GM18867 (cell line): ENCODE results near the gene KIAA2012.
"Not testable (repeated sequence)": the region's sequence is repeated elsewhere in the genome, so short reads cannot be mapped to it uniquely, and the experiment has no call there.

Experiments used
- ATAC-seq: cut with Tn5 transposase; IDR thresholded peaks from one replicate; pipeline ENCODE4 v1.9.1; 2021; ENCODE audit warnings: mild to moderate bottlenecking, moderate library complexity; ENCODE audit not compliant: unreplicated experiment

The KIAA2012 gene

DNA sequence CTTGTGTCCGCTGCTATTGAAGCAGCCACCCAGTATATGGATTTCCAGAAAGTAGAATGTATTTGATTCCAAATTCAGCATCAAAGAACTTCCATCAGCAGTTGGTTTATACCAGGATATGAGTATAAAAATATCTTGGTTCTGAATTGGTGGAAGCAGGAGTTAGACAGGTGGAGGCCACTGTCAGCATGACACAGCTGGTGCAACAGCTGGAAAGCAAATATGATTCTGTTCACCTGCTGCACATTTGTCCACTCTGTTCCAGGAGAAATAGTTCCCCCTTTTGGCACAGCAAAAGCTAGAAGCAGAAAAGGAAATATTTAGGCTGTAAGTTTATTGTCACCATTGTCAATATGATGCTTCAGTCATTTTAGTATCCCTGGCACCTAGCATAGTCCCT lies 41.2 kb downstream of the KIAA2012 start:
- ATAC-seq: no peak

DNA sequence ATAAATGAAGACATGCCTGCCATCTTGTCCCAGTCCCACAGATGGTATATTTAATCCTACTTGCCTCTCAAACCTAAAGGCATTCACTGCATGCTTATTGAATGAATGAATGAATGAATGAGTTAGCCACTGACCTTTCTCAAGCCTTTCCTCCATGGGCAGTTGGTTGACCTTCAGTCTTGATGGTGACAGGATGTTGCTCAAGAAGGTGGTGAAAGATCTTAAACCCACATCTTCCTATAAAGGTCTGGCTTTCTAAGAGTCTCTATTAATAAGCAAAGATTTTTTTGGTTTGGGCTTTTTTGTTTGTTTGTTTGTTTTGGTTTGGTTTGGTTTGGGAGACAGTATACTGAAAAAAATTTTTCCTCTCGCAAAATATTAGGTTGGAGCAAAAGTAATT lies 41.7 kb downstream of the KIAA2012 start:
- ATAC-seq: no peak

DNA sequence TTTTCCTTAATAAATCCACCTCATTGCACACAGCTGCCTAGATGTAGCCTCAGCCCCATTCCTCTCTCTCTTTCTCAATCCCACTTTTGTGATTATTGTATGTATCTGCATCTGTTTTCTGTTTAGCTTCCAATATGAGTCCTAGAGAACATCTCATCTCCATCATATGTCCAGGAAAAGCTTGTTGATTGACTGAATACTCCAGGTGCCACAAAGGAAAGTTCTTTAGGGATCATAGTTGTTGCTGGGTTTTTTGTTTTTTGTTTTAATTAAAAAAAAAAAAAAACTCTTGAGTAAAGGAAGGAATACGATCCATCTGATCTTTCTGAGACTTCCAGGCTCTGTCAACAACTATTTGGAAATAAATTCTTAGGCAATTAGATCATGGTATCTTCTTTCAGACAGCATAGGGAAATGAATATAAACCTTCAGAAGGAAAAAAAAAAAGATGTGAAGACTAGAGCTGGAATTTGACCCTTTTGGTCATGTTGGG lies 42.5 kb downstream of the KIAA2012 start:
- no peak for ATAC-seq

DNA sequence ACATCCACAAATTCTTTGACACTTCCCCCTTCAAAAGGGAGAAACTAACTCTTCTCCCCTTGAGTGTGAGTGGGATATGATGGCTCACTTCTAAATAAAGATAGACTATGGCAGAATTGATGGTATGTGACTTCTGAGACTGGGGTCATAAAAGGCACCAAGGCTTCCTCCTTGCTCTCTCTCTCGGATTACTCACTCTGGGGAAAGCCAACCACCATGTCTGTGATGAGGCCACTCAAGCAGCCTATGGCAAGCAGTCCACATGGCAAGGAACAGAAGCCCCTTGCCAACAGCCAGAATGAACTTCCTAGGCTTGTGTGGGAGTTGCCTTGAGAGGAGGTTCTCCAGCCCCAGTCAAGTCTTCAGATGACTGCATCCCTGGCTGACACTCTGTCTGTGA lies 43.6 kb downstream of the KIAA2012 start:
- no peak for ATAC-seq

DNA sequence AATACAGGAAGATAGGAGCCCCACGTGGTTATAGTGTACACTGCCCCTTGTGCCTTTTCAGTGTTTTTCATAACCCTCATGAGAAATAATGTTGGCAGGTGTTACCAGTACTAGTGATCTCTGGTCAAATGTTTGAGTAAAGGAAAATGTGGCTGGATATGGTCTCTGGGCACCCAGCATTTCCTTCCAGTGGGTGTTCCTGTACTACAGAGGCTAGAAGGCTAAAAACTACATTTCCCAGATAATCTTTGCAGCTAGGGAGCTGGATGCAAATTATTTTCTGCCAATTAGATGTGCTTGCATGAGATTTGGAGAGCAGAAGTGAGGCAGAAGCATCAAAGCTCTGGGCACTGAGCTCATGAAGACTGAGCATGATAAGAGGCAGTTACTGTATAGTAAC lies 45.1 kb downstream of the KIAA2012 start:
- ATAC-seq: no peak

DNA sequence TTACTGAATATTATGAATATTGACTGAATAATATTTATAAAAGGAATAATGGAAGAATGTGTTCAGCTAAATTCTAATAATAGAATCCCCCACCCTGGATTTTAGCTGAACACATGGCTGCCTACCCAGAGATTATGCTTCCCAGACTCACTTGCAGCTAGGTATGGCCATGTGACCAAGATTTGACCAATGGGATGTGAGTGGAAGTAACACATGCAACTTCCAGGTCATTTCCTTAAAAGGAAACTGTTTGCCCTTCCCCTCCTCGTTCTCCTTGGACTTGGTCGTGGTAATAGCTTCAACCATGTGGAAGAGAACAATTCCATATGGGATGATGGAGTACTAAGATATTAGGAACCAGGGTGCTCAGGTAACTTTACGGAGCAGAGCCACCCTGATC lies 47.8 kb downstream of the KIAA2012 start:
- no peak for ATAC-seq

DNA sequence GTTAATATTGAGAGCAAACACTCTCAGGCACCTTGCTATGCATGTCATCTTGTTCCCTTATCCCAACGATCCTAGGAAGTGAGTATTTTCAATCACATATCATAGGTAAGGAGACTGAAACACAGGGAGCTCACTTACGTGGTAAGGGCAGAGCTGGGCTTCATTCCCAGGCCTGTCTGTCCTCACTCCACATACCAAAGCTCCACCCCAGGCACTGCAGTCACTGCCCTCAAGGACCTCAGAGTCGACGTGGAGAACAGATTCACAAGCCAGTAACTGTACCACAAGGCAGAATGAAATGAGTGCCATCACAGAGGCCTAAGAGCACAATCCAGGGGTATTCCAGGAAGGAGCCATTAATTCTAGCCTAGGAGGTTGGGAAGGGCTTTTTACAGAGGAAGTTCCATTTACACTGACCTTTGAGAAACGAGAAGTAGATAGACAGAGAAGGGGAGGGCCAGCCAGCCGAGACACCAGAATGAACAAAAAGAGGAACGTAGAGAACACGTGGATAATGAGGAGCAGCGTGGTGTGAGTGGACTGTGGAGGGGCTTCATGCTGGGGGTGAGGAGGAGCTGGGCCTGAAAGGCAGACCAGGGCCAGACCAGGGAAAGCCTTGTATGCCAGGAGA lies 48.6 kb downstream of the KIAA2012 start:
- ATAC-seq: no peak

DNA sequence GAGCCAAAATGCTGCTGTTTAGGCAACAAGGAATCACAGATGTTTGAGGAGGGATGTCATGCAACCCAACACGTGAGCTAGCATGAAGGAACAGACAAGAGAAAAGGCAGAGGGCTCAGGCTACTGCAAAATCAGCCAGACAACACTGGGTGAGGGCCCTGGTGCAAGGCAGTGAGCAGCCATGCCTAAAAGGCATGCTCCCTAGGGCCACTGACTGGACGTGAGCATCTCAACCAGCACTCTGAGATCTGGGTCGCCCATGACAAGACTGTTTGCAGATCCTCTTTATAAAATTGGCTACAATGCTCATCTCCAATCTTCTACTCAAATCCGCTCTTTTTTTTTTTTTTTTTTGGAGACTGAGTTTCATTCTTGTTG lies 49.1 kb downstream of the KIAA2012 start:
- no peak for ATAC-seq

DNA sequence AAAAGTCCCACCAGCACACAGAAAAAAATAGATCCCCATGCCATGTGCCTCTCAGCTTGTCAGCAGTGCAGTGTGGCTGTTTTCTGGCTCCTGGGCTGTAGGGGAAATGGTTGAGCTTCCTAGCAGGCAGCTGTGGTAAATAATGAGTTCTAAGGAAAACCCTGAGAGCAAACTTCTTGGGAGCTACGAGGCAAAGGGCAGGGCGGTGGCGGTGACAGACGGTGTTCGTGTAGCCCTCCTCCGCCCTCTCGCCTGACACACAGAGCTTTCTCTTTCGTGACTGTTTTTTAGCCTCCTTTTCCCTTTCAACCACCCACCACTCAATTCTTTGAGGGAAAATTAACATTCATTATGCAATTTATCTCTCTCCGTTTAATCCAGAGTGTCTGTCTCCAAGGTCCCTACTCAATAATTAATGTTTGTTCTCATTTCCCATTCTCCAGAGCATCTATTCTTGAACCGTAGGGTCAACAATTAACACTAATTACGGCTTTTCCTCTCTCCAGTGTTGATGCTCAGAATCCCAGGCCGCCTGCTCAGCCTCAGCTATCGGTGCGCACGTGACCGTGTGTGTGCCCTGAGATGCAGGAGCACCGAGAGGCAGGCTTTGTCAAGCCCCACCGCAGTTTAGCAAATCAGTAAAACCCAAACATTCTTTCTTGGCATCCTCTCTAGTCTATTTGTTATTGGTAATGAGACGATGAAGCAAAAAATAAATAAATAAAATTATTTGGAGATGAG lies 50.1 kb downstream of the KIAA2012 start:
- ATAC-seq: no peak

DNA sequence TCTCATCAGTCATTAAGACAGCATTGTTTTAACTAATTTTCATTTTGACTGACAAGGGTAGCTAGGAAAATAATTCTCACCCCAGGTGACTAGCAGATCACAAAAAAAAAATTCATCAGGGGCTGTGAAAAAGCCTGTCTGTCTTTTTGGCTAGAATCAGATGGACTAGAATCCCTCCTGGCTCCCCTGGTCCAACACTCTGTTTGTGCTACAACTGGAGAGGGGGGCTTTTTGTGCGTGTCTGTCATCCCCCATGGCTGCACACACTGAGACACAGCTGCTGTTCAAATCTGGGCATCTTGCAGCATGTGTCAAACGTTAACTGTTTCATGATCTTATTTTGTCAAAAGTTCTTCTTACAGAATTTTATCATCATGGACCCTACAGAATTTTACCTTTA lies 51.2 kb downstream of the KIAA2012 start:
- no peak for ATAC-seq

DNA sequence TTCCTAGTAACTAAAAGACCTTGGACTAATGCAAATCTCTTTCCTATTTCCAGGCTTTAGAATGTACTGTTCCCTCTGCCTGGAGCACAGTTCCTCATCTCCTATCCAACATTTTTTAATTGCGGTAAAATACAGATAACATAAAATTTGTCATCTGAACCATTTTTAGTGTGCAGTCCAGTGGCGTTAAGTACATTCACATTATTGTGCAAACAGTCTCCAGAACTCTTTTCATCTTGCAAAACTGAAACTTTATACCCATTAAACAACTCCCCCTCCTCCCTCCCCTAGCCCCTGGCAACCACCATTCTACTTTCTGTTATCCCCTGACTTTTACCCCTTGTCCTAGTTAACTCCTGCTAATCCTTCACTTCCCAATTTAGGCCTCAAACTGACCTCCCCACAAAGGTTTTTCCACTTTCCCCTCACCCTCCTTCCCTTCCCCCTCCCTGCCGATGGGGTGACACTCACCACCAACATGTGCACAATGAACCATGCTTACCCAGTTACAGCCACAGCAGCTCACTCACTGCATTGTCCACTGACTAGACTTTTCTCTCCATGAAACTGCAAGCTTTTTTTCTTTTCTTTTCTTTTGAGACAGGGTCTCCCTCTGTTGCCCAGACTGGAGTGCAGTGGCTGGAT lies 54.8 kb downstream of the KIAA2012 start:
- no peak for ATAC-seq

DNA sequence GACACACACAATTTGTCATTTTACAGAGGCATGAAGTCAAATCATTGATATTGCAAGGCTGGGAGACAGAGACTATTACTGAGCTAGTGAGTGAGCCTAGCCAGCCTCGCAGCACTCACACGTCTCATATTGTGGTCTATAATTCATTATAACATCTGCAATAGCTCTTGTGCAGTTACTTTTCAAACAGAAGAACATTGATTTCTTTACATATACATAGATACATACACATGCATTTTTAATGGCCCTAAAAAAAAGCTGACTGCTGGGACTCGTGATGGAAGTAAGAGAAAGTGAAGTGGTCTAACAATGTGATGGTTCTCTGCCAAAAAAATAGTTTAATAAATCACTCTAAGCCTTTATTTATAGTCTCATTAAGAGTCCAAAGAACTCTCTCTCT lies 56.8 kb downstream of the KIAA2012 start:
- no peak for ATAC-seq

DNA sequence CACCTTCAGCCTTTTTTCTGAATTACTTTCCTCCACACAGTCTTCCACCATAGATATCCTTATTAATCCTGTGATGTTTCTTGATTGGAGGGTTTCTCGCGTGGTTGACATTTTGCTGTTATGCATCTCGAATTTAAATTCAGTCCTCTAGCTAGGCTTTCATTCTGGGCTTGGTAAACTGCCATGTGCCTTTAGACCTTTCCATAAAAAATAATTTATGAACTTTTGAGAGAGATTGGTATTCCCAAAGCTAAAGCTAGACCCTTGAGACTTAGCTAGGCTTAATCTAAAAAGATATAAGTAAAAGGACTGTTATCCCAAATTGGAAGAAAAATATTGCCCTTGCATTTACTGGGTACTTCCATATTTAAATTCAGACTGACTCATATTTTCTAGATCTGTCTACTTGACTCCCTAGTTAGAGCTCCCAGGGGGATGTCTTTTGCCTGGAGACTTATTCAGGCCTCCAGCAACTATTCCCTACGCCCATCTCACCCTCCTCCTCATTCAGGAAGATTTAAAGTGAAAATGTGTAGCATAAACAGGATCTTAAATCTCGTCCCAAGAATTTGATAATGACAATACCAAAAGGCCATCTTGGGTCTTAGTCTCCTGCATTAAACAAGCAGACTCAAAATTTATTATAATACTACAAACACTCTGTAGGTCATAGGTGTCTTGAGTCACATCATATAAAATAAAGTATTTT lies 60.3 kb downstream of the KIAA2012 start:
- no peak for ATAC-seq

DNA sequence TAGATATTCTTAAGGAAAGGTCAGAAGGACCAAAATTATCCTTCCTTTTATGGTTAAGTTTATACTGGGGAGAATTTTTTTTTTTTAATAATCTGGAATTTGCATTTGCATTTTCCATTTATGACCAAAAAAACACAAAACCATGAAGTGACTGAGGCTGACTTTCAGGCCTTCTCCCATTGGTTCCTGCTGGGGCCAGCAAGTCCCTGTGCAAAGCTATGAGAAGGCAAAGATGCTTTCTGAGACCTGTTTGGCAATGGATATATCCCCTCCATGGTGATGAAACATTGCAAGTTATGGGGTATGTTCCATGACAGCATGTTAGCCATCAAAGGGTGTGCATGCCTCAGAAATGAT lies 60.8 kb downstream of the KIAA2012 start:
- ATAC-seq: no peak

DNA sequence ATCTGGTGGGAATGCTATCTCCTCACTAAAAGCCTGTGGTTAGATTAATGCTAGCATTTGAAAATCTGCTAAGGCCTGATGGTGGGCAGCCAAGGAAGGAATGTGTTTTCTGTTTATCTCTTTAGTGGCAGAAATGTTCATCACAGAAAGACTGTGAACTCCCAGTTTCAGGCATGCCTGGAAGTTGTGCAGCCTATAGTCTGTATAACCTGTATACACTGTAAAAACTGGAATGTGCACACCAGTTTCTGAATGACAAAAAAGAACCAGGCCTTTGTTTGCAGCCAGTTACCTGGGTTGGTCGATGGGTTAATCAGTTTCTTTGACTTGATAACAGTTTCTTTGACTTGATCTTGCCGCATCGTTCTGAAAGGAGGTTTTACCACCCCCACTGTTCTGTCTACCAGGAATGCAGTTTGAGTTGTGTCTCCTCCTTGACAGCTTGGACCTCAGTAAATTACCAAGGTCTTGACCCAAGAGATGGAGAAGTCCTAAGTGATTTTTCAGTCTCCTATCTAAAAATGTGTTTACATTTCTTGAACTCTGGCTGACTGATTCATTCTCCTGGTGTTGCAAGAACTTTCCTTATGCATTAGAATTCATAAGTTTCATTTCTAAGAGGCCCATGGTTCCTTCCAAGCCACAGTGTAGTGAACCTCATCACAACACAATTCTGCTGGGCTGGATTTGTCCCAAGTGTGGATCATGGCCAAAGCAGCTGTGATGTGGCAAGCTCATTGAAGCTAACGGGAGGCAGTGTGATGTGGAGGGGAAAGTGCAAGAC lies 62.2 kb downstream of the KIAA2012 start:
- ATAC-seq: no peak

DNA sequence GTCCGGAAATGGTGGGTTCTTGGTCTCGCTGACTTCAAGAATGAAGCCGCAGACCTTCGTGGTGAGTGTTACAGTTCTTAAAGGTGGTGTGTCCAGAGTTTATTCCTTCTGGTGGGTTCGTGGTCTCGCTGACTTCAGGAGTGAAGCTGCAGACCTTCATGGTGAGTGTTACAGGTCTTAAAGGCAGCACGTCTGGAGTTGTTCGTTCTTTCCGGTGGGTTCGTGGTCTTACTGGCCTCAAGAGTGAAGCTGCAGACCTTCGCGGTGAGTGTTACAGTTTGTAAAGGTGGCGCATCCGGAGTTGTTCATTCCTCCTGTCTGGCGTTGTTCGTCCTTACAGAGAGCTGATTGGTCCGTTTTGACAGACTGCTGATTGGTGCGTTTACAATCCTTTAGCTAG lies 63.0 kb downstream of the KIAA2012 start:
- not testable (repeated sequence) for ATAC-seq

DNA sequence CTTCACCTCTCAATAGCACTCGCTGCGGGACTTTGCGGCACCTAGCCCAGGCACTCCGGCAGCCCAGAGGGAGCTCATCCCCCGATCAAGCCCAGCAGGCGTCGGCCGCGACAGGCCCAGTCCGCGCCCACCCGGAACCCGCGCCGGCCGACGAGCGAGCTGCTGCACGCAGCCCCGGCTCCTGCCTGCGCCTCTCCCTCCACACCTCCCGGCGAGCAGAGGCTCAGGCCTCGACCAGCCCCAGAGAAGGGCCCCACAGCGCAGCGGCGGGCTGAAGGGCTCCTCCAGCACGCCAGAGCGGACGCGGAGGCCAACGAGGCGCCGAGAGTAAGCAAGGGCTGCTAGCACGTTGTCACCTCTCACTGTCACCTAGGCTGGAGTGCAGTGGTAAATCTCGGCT lies 63.5 kb downstream of the KIAA2012 start:
- ATAC-seq: no peak

DNA sequence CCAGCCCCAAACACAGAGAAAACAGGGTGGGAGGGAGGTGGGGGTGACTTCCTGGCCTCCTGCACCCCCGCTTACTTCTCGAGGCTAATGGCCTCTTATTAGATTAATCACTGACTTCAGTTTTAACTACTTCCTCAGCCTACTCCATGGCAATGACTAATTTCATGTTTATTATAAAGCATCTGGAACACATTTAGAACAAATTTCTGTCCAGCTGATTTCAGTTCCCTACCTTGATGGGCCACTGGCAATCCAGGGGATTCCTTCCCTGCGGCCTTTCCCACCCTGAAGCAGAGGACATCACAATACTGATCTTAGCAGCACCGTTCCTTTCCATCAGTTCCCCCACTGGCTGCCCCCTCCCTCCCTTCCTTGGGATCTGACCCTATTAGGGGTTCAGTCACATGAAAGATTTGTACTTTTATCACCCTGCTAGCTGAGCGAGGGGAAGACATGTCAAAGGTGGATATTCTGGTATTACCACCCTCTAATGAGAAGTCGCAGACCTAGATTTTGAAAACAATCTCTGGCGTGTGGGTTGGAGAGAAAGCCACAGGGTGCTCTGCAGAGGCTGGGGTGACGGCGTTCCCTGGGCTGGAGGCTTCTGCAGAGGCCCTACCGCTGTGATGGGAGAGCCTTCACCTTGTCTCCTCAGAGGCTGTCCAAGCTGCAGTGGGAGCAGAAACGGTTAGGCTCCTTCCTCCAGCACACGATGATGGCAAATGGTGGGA lies 67.6 kb downstream of the KIAA2012 start:
- ATAC-seq: no peak

DNA sequence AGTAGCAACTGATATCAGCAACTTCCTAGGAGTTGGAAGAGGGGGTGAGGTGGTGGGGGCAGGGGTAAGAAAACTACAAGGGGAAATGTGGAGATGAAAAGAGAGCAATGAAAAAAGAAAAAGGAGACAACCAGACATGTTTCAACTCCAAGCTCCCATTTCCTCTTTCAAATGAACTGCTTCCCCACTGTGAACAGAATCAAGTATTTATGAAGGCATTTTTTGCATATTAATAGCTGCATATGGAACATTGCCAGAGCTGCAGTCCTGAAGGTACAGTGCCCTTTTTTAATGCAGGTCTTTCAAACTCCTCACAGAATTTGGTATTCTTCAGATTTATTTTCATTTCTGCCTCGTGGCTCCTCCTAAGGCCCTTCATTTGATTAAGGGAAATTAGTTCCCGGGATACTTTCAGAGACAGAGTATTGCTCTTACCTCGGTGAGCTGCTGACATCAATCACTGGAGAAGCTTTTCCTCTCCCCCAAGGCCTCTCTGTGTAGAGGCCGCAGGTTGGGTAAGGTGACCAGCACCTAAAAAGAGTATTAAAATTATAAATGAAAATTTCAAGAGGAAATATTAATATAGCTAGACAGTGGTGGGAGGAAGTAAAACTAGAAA lies 68.4 kb downstream of the KIAA2012 start:
- ATAC-seq: no peak

DNA sequence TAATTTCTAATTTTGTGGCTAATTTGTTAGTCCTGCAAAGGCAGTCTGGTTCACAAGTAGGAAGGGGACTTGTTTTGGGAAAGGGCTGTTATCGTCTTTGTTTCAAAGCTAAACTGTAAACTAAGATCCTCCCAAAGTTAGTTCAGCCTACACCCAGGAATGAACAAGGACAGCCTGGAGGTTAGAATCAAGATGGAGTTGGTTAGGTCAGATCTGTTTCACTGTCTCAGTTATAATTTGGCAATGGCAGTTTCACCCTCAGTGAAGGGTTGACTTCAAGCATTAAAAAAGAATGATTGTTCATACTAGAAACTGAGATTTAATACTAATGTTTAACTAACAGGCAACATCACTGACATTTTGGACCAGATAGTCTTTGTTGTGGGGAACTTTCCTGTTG lies 69.5 kb downstream of the KIAA2012 start:
- ATAC-seq: no peak
